Stimulated activated CD8-positive, alpha-beta memory T cell treated with anti-CD3 and anti-CD28 coated beads, Interleukin-15, amount 100 ng/mL, for 4 hours (primary cell): Measurements from ENCODE around the gene POLD2.
"Not testable (repeated sequence)": the region's sequence is repeated elsewhere in the genome, so short reads cannot be mapped to it uniquely, and the experiment has no call there.

Source experiments
- DNase-seq, 2 donors: peaks; one replicate each; pipeline ENCODE4 v3.0.0-alpha.2; 2020; ENCODE audit warnings: low read depth in 2 of 2

POLD2 gene

DNA sequence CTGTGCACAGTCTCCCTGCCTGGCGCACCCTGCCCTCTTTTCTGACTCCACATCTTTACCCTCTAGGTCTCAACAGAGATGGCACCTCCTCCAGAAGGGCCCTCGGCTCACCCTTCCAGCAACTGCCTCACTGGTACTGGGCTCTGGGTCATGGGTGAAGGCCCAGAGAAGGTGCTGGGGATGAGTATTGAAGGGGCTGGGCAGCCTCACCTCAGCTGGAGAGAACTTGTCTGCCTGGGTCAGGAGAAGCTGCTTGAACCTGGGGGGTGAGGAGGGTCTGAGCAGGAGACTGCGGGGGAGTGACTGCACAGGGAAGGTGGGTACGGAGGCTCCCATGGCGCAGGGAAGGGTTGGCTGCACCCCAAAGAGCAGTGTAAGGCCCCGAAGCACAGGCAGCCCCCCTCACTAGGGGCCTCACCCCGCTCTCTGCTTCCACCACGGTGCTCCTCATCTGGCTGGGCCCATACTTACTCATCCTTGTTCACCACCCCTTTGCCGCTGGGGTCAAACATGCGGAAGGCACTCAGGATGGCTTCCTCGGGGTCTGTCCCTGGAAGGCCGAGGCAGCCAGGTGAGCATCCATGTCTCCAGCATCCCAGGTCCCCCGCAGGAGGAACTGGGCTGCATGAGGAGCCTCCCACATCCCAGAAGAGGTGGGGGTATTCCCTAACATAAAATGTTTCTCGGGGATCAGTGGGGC lies 16.1 kb upstream of the POLD2 start:
- DNase-seq: no peak

DNA sequence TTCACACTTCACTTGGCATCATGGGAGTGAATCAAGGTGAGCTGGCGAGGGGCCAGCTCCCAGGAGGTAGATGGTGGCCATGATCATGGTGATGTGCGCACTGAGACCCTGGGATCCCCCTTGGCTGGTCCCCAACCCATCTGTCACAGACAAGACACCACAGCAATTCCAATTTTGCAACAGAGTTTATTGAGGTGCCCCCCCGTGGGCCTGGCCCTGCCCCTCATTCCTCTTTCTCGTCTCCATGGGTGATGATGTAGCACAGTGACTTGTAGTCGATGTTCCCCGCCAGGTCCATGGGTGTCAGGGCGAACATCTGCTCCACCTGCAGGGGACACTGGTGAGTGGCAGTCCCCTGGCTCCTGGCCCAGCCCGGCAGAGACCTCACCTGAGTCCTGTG lies 15.3 kb upstream of the POLD2 start:
- DNase-seq: no peak

DNA sequence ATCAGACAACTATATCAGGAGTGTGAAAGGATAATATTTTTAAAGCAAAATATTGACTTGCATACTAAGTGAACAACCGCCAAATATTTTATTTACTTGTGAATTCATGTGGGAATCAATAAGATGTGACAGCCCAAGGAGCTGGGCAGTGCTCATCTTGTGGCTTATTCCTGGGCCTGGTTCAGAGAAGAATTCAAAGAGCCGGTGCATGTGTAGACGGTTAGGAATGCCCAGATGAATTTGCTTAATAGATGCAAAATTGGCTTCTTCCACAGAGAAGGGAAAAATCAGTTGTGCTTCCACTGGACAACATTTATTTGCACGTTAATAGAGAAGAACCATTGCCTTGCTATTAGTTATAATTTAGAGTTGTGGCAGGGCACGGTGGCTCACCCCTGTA lies 13.4 kb upstream of the POLD2 start:
- DNase-seq: no peak

DNA sequence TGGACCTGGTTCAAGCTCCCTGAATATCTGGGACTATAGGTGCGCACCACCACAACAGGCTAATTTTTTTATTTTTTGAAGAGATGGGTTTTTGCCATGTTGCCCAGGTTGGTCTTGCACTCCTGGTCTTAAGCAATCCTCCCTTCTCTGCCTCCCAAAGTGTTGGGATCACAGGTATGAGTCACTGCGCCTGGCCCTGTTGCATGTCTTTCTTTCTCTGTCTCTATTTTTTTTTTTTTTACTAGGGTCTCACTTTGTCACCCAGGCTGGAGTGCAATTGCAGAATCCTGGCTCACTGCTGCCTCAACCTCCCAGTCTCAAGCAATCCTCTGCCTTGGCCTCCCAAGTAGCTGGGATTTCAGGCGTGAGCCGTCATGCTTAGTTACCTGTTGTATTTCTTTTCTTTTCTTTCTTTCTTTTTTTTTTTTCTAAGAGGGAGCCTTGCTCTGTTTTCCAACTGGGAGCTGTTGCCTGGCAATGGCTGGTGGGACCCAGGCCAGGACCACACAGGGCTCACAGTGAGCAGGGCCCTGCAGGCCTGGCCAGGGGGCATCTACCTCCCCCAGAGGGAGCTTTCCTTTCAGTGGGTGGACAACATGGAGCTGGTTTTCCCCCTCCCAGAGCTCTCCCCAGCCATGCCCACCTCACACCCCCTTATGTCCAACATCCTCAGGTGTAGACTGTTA lies 11.7 kb upstream of the POLD2 start:
- DNase-seq: no peak

DNA sequence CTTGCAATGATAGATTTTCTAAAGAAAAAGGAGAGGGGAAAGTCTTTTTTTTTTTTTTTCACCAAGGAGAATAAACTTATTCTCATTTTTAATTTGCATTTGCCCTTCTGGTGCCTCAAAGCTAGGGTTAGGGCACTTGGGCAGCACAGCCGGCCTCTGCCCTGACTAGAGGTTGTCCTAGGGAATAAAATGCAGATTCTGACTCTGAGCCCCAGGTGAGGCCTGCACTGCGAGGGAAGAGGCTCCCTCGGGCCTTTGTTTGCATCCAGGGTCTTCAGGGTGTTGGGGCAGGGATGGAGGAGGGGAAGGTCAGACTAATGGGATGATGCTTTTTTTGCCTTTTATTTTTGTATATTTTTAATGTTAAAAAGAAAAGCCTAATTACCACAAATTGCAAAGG lies 9.9 kb upstream of the POLD2 start:
- no peak for DNase-seq

DNA sequence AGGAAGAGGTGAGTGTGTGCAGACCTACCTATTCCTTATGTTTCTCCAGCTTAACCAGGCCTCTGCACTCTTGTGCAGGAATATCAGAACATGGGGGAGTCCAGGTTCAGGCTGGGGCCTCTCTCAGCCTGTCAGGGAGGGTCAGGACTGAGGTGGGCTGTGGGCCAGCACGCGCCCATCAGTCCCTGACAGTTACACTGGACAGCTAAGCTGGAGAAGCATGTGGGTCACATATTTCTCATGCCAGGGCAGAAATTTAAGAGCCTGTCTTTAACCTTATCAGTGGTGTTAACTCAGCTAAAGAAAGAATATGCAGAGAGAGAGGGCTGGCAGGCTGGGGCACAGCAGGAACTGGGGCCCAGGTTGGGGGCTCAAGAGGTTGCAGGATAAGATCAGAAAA lies 8.7 kb upstream of the POLD2 start:
- DNase-seq: no peak

DNA sequence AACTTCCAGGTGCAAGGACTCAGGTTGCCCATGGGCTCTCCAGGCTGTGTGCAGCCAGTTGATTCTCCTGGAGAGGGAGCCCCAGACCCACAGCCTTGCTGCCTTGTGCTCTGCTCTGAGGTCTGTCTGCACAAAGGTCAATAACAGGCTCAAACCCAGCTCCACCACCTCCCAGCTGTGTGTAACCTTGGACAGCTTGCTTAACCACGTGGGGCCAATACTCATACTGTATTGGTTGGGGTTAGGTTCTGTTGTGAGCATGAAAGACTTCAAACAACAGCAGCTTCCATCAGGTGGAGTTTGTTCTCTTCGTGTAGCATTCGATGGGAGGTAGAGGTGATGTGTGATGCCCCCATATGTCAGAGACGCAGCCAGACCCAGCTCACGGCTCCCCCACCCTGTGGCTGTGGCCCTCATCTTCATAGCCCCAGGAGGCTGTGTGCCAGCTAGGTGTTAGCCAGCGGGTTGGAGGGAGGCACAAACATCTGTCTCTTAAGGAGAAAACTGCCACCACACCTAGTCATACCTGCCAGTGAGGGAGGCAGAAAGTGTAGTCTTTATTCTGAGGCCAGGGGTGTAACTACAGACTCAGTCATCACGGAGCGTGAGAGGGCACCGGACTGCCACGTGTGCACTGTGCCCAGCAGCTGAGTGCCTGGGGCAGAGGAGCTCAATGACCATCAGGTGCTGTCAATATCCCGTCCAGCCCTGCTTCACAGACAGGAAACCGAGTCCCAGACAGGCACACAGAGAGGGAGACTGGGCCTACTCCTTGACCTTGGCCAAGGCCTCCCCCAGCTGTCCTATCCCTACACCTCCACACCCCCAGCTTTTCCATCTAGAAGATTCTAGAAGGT lies 8.1 kb upstream of the POLD2 start:
- no peak for DNase-seq

DNA sequence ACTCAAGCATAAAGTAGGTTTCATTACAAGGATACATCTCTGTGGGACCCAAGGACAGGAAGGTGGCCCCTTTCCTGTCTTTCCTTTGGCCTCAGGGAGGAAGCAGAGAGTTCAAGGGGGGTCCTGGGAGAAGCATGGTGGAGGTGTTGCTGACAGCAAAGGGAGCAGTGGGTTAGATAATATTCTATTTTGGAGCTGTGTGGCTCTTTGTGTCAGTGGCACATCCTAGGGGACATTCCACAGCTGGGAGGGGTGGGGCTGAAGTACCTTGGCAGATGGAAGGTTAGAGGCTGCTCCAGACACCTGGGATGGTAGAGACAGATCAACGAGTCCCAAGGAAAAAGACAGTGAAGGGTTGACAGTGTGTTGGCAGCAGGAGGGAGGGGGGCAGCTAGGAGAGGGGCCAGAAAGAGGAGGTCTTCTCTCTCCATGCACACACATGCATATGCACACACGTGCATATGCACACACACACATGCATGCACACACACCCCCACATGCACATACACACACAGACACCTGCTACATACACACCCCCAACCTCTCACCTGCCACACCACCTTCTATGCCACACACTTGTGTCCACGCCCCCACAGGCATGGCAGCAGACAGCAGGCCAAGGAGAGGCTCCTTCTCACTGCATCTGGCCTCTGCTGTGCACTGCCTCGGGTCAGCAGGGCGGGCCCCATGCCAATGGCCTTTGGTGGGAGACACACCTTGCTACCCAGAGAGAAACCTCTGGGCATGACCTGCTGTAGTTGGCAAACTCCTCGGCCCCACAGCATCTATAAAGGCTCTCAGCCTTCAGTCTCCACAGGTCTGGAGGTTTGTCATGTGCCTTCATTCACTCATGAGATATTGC lies 5.6 kb upstream of the POLD2 start:
- no peak for DNase-seq

DNA sequence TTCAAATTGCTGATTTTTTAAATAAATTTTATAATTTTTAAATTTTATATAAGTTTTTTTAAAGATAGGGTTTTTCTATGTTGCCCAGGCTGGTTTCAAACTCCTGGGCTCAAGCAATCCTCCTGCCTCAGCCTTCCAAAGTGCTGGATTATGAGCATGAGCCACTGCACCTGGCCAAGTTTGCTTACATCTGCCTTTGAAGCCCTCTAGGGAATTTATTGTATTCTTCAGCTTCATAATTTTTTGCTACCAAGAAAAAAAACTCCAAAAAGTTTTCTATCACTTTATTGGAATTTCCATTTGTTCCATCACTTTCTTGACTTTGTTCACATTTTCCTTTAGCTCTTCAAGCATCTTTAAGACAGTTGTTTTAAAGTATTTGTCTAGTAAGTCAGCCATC lies 3.8 kb upstream of the POLD2 start:
- no peak for DNase-seq

DNA sequence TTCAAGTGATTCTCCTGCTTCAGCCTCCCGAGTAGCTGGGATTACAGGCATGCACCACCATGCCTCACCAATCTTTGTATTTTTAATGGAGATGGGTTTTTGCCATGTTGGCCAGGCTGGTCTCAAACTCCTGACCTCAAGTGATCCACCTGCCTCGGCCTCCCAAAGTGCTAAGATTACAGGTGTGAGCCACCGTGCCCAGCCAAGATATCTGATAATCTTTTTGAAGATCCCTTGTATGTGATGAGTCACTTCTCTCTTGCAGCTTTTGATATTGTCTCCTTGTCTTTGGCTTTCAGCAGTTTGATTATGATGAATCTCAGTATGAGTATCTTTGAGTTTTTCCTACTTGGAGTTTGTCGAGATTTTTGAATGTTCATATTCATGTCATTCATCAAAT lies 3.2 kb upstream of the POLD2 start:
- DNase-seq: not testable (repeated sequence)

DNA sequence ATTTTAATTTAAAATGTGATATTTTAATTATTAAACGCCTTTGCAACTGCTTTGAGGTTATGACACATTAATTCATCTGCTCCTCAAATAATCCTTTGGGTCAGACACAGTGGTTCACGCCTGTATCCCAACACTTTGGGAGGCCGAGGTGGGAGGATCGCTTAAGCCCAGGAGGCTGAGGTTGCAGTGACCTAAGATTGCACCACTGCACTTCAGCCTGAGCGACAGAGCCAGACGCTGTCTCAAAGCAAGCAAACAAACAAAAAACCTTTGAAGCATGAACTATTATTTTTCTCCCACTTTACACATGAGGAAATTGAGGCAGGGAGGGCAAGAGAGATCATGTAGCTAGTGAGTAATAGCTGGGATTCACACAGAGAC lies 1.5 kb upstream of the POLD2 start:
- no peak for DNase-seq

DNA sequence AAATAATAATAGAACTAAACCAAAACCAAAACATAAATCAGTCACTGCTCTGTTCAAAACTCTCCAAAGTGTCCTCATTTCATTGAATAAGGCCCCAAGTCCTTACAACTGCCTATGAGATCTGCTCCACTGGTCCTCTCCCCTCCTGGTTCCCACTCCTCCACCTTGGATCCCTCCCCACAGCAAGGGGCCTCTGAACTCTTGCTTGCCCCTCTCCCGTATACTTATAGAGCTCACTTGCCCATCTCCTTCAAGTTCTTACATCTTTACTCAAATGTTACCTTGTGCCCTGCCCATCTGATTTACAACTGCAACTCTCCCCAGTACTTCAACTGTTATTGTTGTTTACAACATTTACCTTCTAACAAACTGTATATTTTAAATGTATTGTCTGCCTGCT lies 819 bp downstream of the POLD2 start:
- DNase-seq: no peak

DNA sequence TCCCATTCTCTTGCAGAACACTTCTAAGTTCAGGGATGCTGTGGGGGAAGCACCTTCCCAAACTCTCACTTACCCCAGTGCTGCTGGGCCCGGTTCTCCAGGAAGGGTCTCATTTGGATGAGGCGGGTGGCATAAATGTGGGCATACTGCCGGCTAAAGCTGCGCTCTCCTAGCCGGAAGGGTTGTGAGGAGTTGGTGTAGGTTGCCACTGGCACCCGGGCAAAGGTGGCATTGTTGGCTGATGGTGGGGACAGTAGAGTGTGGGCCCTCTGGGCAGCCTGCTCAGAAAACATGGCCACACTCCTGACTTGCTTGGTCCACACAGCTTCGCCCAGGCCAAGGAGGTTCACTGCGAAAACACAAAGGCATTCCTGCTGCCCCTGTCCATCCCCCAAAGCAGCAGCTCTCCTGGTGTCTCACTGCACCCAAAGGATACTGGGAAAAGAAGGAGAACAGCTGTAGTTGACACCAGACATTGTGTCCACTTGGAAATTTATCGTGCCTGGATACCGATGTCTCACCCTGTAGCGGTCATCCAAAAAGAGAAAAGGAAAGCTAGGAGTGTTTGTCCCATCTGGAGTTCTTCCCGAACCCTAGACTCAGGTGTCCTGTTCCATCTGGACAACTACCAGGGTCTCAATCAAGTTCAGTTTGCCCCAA lies 1.5 kb downstream of the POLD2 start:
- DNase-seq: no peak

DNA sequence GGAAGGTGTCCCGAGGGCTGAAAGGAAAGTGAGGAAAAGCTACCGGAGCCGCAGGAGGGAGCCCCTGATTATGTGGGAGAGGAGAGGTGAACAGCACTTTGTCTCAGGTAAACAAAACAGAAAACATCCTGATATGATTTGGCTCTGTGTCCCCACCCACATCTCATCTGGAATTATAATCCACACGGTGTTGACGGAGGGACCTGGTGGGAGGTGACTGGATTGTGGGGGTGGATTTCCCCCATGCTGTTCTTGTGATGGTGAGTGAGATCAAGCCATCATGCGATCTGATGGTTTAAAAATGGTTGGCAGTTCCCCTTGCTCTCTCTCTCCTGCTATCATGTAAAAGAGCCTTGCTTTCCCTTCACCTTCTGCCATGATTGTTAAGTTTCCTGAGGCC lies 3.0 kb downstream of the POLD2 start:
- no peak for DNase-seq

DNA sequence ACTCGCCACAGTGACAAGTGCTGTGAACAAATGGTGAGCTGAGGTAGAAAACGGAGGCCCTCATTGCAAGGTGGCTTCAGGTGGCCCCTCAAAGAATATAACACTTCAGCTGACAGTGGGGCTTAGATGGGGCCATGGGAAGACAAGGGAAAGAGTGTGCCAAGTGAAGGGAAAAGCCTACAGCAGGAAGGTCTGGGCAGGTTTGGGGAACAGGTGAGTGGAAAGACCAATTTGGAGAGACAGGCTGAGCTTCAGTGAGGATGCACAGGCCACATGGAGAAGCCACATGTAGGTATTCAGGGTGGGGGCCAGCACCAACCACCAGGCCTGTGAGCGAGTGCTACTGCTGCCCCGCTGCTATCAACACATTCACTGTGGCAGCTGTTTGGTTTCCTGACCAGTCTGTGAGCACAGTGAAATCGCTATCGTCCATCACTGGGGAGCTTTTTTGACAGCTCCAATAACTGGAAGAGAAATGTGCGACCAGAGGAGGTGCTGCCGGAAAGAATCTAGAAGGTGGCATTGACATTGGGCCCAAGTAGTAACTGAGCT lies 3.4 kb downstream of the POLD2 start:
- DNase-seq: no peak

DNA sequence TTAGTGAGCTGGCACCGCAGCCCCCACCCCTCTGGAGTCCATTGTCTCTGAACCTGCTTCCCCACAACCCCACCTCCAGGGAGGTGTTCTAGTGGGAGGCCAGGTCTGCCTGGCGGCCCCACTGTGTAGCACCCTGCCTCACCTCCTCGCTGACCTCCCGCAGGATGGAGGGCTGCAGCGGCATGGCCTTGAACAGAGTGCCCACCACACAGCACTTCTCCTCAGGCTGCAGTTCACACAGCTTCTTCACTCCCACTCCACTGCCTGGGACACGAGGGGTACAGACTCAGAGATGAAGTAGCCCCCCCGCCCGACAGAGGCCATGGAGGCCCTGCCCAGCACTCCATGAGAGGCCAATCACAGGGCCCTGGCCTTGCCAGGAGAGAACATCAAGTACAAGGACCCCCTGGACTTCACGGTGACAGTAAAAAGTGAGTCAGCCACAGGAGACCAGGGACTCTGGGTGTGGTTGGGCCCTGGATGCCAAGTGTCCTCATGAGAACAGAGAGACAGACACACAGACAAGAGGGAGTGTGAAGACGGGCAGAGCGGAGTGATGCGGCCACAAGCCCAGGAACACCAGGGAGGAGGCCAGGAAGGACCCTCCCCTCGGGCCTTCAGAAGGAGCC lies 5.4 kb downstream of the POLD2 start:
- DNase-seq: no peak

DNA sequence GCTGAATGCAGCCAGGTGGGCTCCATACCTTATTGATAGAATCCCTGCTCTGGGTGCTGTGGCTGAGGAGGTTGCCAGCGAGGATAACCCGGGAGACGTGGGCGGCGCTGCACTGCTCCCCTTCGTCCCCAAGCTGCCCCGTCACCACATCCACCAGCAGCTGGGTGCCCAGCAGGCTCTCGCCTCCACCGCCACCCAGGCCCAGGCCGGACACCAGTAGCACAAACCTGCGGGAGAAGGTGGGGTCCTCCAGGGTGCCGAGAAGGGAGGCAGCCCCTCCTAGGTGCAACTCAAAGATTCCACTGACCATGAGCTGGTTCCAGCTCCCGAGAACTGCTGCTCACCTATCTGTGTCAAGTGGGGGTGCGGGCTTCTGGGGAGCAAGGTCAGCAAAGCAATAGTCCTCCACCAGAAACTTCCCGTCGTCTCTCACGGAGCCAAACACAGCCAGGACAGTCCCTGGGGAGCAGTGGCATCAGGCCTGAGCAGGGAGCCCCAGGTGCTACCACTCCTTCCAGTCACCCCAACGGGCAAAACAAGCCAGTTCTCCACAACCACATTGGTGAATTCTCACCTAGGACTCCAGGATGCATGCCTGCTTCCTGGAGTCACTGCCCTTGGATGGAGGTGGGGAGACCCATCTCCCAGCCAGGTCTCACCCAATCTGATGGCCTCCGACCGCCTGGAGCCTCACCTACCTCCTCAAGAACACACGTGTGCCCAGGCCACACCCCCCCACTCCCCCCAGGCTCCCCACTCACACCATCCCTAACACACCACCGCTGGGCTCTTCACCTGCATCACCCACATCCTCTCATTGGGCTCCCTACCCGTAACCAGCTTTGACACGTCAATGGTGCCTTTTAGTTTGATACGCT lies 6.3 kb downstream of the POLD2 start:
- DNase-seq: no peak

DNA sequence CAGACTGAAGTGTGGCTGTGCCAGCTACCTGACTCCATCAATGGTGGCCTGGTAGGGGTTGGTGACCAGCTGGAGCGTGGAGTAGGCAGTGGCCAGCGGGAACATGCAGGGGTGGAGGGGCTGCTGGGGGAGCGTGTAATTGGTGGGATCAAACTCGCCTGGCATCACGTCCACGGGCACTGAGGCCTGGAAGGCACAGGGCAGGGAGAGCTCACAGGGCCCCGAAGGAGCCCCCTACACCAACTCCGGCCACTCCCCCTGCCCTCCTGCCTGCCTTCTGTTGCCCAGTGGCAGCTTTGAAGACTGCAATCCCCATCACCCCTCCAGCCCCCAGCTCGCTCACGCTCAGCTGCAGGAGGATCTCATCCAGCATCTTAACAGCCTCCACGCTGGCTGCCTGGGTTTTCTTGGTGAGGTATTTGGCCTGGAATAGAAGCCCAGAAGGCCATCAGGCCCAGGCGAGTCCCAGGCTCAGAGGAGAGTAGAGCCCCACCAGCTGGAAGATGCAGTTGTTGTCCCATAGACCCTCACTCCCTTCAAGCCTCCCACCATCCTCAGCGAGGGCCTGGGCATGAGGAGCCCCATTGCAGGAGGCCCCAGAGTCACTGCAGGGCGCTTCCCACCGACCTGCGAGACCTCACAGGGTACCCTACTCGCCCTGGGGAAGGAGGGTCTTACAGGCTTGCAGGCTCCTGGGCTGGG lies 7.1 kb downstream of the POLD2 start:
- DNase-seq: no peak
